Pons (tissue), 1 donor: Measurements from ENCODE around the gene NPB.

Experiments
- DNase-seq: peaks from one replicate; pipeline ENCODE4 v3.0.0-alpha.2; 2016; ENCODE audit warnings: low spot score

NPB gene

DNA sequence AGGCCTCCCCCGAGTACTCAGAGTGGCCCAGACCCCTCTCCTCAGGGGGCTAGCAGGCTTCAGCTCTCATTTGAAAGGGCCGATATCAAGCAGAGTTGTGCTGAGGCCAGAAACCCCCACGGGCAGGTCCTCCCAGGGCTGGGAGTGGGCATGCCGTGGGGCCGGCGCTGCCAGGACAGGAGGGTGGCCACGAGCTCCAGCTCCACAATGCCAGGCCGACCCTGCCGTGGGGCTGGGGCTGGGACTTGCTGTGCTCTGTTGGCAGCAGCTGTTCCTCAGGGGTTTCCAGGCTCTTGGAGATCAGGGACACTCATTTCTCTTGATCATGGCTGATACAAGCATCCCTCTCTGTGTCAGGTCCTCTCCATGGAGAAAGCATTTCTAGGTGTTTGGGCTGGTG, 3.2 kb upstream of the NPB start:
- DNase-seq = no peak

DNA sequence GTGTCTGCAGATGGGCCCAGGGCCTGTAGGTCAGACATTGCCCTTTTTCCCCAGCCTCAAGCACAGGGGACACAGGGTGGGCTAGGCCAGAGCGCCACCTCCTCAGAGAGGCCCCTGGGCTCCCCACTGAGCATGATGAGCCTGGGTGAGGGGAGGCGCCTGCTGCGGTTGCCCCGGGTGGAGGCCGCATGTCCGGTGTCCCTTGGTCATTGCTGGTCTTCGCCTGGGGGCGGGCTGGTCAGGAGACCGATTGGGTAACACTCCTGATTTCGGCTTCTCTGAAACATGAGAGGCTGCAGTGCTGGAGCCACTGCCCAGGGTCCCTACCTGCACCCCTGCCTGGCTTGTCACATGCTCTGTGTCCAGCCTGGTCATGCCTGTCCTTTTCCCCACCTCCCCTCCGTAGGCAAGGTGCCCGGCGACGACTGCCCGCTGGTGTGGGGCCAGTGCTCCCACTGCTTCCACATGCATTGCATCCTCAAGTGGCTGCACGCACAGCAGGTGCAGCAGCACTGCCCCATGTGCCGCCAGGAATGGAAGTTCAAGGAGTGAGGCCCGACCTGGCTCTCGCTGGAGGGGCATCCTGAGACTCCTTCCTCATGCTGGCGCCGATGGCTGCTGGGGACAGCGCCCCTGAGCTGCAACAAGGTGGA, 2.4 kb upstream of the NPB start:
- no peak for DNase-seq

DNA sequence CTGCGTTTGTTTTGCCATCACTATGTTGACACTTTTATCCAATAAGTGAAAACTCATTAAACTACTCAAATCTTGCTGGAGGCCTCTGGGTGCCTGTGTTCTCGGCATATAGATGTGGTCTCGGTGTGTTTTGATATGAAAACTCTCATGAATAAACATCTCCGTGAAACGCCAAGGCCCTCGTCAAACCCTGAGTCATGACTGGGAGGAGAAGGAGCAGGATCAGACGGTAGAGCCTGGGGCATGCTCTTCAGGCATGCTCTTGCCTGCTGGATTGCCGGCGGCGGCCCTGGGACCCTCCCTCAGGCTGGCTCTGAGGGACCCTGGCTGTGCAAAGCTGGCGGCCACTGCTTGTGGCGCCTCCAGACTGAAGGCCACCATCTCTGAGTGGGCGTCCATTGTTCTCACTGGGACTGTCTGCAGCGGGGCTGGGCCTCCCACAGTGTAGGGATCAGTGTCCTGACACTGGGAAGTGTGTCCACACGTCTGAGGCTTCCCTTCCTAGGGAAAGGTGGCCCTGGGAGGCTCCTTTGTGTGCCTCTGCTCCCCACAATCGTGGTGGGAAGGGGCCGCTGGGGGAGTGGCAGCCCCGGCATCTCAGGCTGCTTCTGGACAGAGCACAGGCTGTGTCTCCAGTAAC, 1.7 kb upstream of the NPB start:
- no peak for DNase-seq

DNA sequence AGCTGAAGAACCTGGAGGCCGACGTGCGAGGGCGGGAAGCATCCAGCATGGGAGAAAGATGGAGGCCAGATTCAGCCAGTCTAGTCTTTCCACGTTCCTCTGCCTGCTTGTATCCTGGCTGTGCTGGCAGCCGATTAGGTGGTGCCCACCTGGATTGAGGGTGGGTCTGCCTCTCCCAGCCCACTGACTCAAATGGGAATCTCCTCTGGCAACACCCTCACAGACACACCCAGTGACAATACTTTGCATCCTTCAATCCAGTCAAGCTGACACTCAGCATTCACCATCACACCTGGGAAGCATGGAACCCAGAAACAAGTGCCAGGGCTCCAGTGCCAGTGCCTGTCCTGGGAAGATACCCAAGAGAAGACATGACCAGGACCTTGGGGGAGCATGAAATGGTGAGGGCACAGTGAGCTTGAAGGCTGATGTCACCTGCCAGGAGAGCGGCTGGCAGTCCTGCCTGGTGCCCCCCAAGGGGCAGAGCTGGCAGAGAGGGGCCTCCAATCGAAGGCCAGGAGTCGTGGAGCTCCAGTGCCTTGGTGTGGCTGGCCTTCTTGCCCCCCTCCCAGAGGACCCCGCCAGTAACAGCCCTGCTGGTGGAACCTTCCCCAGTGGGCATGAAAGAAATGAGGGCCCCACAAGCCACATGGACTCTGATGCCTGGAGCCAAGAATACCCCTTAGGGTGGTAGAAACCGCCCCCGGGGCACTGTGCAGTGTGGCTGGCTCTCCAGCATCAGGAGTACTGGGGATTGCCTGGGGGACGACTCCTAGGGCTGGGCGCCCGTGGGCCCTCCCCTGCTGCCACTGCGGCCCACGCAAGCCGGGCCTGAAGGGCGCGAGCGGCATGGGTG, 643 bp upstream of the NPB start:
- no peak for DNase-seq

DNA sequence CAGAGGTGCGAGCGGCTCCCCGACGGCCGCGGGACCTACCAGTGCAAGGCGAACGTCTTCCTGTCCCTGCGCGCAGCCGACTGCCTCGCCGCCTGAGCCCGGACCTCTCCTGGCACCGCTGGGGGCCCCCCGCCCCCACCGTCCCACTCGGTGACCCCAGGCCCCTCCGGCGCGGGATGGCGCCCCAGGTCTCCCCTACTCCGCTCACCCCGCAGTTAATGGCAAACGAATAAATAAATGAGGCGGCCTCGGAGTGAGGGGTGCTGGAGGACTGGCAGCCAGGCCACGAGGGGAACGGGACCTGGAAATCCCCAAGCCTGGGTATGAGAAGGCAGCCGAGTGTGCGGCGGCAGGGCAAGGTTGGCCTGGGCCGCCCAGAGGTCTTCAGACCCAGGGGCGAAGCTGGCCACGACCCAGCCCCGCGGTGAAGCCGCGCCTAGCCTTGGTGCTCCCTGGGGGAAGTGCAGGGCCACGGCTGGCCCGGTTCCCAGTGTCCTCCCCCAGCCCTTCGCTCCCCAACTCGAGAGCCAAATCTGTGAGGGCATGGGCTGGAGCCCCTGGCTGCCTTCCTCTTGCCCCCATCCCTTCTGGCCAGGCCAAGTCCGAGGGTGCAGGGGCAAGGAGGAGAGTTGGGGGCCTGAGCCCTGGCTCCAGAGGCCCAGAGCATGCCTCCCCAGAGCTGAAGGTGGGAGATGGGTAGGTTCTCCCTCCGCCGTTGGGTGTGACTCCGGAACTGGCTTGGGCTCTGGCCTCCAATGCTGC, 796 bp downstream of the NPB start:
- DNase-seq = no peak

DNA sequence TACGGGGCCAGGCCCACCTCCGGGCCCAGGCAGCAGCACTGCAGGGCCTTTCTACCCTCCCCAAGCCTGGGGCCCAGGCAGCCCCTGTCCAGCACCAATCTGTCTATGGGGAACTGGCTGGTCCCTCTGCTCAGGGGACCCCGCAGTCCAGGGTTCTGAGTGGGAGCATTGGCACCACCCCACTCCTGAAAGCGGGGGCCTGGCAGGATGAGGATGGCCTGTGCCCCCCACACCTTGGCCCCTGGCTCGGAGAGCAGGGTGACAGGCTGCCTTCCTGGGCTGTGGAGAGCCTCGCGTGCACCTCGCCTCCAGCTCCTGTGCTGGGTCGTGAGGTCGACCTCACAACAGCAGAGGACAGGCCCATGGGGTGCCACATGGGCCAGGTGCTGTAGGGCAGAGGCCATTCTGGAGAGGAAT, 1.4 kb downstream of the NPB start:
- DNase-seq = no peak

DNA sequence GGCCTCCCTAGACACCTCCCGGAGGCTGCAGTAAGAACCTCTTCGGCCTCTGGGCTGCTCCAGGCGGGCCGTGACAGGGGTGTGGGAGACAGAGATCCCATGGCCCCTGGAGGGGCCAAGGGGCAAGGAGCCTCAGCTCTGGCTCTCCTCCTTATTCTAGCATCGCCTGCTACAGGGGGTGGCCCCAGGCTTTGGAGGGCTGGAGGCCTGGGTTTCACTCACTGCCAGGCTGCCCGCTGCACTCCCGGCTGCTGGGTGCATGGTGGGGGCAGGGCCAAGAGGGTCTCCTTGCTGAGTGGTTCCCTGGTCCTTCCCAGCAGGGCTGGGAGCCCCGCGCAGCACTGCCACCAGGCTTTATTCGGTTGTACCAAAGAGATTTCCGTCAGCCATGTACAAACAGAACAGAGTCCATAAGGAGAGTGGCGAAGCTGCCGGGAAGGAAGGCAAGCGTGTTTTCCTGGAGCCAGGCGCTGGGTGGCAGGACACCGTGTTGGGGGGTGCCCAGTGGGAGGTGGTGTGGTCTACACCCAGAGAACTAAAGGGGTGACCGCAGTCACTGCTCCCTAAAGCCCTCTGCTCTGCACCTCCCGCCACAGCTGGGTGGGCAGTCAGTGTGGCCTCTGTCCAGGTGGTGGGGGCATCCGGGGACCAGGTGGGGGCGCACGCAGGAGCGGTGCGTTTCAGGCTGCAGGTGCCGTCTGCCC, 2.0 kb downstream of the NPB start:
- no peak for DNase-seq

DNA sequence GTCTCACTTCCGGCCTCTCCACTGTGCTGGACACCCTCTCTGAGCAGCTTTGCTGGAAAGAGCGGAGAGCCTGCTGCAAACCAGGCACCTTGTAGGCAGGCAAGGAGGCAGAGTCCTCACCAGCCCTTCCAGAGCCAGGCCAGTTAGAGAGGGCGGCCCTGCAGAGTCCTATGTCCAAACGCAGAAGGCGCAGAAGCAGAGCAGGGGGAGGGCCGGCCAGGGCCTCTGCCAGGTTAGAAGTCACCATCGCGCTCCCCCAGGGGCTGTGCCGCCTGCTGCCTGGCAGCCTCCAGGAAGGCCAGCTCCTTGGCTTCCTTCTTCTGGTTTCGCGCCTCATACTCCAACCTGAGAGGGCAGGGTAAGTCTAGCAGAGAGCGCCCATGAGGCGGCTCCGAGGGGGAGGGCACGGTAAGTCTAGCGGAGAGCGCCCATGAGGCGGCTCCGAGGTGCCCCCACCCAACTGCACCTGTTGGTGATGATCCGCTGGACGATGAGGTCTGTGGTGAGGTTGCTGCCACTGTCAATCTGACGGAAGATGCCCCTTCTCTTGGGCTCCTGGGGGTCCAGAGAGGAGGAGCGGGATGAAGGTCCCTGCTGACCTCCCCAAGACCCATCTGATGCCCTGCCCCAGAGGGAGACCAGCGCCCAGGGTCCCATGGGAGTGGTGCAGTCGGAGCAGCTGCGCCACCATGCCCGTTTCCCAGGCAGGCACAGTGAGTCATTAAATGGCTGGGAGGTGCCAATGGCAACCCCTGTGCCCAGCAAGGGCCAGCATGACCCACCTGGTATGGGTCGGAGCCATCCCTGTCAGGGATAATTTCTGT, 2.8 kb downstream of the NPB start:
- no peak for DNase-seq

DNA sequence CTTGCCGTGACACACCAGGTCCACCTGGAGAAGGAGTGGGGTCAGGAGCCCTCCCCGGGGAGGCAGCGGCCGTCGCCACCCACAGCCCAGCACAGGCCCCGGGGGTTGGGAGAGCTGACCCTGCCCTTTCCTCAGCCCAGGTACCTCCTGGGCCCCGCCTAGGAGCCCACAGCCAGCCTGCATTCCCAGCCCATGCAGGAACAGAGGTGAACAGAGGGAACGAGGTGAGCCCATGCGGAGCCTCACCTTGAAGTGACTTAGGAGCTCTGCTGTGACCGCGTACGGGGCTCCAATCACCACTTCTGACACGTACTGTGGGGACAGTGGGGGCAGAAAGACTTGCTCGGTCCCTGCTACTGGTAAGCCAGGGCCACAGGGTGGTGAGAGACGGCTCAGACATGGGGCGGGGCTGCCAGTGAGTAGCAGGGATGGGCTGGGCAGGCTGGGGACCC, 3.4 kb downstream of the NPB start:
- DNase-seq = no peak

DNA sequence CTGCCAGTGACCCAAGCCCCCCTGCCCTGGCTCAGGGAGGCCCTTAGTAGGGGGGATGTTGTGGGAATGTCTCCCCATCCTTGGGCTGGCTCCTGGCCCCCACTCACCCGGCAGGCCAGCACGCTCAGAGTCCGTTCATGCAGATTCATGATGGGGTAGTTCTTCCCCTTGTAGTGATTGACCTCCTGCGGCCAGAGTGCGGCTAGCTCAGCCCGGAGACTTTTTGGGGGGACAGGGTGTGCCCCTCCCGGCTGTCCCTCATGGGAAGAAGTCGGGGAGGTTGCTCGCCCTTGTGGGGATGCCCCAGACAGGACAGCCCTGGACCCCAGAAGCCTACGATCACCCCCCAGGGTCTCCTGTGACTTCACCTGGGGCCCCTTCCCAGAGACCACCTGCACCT, 4.0 kb downstream of the NPB start:
- DNase-seq = no peak

DNA sequence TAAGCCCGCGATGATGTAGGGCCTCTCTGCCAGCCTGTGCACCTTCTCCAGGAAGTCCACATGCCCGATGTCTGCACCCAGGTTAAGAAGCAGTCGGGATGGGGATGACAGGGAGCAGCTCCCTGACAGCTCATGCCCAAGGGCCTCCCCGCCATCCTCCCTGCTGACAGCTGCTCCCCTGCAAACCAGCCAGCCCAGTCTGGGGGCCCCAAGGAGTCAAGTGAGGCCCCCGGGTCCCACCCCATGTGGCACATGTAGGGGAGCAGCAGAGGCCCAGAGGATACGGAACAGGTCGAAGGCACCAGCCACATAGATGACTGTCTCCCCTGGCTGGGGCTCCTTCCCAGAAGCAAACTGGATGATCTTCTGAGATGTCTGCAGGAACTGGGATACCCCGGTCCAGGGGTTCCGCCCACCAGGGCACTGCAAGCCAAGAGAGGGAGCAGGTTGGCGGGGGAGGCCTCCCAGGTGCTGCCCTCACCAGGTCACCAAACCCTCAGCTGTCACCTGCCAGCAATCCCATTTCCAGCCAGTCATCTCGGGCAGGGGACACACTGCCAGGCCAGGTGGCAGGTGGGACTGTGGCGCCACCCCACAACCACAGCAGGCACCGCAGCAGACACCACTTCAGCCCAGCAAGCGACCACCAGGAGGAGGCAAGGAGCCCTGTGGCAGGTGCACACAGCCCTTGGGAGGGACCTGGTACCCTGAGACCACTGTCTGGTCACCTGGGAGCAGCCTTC, 4.6 kb downstream of the NPB start:
- DNase-seq = no peak

DNA sequence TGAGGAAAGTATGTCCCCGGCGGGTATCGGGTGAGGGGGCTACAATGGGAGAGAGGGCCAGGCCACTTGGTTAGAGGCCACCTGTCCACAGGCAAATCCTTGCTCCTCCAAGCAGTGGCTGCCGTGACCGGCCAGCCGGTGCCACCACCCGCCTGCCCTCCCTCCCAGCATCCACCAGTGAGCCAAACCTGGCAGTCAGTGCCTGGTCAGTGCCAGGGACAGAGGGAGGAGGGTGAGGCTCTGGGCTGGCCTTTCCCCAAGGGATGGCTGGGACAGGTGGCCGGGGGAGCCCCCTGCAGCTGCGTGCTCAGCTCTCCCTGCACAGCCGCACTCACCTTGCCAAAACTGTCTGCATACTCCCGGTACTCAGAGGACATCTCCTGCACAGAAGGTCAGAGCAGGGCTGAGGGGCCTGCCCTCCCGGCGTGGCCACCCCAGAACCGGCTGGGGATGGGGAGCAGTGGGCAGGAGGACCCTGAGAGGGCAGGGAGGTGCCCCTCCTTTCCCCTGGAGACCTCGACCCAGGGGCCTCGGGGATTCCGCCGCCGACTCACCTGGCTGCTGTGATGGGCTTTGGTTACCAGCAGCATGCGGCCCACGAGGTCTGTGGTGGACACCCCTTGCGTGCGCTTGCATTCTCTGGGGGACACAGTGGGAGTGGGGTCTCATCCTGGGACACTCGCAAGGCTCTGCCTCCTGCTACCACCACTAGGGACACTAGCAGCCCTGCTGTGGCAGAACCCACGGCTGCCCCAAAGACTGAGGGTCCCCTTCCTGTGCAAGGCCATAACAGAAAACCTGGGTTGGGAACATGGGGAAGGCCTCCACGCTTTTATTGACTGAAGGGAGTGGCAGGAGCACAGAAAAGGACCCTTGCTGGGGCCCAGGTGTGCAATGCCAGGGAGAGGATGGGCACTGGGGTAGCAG, 5.4 kb downstream of the NPB start:
- no peak for DNase-seq

DNA sequence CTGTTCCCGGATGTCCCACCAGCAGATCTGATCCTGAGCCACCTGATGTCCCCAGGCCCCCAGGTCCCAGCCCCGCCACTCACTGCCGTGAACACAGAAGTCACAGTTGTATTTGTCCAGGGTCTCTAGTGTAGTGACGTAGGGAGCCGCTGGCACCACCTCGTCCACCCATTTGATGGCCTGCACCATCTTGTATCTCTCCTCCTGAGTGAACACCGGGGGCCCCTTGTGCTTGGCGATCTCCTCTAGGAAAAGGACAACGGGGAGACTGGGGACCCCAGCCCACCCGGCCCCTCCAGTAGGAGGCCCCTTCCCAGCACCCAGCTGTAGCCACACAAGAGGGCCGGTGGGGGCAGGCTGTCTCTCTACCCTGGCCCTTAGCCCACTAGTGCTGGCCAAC, 6.8 kb downstream of the NPB start:
- no peak for DNase-seq

DNA sequence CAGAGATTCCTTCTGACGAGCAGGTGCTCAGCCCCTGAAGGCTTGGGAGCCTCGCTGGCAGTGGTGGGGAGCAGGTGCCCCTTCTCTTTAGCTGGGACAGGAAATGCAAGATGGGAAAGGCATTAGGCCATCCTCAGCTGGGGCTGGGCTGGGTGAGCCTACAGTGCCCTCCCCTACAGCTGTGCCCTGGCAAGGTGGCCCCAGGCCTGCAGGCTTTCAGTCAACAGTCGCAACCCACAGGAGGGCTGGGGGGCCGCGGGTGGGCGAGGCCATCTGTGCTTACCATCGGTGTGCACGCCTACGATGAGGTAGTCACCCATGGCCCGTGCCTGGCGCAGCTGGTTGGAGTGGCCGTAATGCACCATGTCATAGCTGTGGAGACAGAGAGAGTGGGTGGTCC, 7.2 kb downstream of the NPB start:
- DNase-seq = no peak

DNA sequence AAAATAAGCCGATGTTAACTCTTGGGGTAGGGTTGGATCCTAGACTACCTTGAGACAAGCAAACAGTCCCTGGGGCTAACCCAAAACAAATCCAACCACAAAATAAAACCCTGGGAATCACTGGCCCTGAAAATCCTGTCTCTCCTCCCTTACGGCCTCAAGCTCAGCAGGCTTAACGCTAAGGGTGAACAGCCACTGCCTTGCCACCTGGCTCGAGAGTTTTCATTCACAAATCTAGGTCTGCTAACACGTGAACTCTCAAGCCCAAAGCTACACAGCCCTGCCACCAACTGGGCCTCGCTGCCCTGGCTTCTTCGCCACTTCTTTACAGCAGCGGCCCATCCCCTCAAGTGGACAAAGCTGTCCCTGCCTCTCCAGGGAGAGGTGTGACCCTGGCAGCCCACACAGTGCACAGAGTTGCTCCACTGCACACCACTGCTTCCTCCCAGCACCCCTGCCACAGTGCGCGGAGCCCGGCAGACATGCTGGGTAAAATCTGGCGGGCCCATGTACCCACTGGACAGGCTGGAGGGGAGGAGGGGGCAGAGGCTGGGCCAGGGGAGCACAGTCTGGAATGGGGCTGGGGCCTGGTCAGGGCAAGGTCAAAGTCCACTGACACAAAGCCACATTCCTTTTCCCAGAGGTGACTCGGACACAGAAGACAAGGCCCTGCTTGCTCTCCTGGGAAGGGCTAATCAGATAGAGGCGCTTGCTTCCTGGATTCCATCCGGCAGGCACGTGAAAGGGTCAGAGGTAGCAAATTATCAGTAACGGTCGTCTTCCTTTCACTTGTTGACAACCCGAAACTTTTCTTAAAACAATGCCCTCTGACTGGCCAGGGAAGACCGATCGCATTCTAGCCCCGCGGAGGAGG, 8.2 kb downstream of the NPB start:
- no peak for DNase-seq

DNA sequence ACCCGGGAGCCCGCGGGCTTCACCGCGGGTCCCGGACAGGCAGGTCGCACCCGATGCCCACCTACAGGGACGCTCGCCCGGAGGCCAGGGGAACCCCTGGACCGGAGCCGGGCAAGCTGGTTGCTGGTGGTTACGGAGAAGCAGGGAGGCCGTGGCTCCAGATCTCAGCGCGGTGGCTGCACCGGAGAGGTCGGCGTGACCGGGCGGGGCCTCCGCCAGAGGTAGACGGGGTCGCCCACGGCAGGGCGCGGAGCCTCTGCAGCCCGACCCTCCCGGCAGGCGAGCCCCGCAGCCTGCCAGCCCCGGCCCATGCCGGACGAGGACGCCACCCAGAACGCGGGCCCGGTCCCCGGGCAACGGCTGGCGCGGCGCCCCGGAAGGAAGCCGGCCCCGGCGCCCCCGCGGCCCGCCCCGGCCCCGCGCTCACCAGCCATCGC, 8.8 kb downstream of the NPB start:
- DNase-seq = no peak

DNA sequence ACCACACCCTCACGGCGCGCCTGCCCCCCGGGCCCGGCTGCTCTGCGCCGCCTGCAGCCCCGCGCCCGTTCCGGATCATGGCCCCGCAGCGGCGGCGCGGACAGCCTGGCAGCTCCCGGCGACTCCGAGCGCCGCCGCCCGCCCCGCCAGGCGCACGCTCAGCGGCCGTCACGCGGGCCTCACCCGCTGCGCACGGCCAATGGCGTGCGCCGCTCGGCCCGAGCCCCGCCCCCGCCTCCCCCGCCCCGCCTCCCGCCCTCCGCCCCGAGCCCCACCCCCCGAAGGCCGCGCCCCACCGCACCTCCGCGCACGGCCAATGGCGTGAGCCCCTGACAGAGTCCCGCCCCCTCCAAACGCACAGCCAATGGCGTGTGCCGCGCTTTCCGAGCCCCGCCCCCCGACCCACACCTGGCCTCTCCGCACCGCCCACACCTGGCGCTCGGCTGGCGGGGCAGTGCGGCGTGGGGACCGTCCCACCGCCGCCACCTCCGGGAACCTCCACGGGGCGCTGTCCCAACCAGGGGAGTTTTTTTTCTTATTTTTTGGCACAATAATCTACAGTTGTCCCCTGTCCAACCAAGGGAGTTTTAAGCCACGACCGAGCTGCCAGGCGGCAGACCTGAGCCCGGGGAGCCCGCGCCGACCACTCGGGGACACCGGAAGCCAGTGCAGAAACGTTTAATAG, 9.4 kb downstream of the NPB start, which contains the start of gene PCYT2:
PCYT2 (minus strand) TSS at position 123 of the 685 bp plus-strand sequence; CDS start at position 79, 44 bp downstream.
- DNase-seq = peak; percentile 87
